ENCODE results near the gene LSM8.
A peak's percentile ranks its signal among the peaks of the same experiment; 100 is the strongest.
"Not testable (repeated sequence)": the region's sequence is repeated elsewhere in the genome, so short reads cannot be mapped to it uniquely, and the experiment has no call there.

The LSM8 gene

GRCh38 chr7:118214051-118214832 is 30.3 kb downstream of the LSM8 start:
- peak; percentile 51 for DNase-seq (ENCODE audit: low read depth)

GRCh38 chr7:118214833-118215182 is 30.8 kb downstream of the LSM8 start:
- no peak for DNase-seq (ENCODE audit: low read depth)

- DNase-seq (ENCODE audit: low read depth), result no peak
Measured at GRCh38 chr7:118217210-118217619, 33.3 kb downstream of the LSM8 start.

GRCh38 chr7:118218413-118219156 is 34.6 kb downstream of the LSM8 start:
- no peak for DNase-seq (ENCODE audit: low read depth)

GRCh38 chr7:118219157-118219512 is 35.2 kb downstream of the LSM8 start:
- DNase-seq (ENCODE audit: low read depth), result no peak

- no peak for DNase-seq (ENCODE audit: low read depth)
Measured at GRCh38 chr7:118220583-118220982, 36.6 kb downstream of the LSM8 start.

- no peak for DNase-seq (ENCODE audit: low read depth)
Measured at GRCh38 chr7:118222591-118222990, 38.6 kb downstream of the LSM8 start.

- no peak for DNase-seq (ENCODE audit: low read depth)
Measured at GRCh38 chr7:118224521-118224920, 40.6 kb downstream of the LSM8 start, which contains the start of gene ANKRD7. ANKRD7 (plus strand) TSS chr7:118224704; CDS start chr7:118224831, 127 bp downstream.

- no peak for DNase-seq (ENCODE audit: low read depth)
Measured at GRCh38 chr7:118232837-118233236, 48.9 kb downstream of the LSM8 start.

- DNase-seq (ENCODE audit: low read depth), result no peak
Measured at GRCh38 chr7:118233799-118234198, 49.8 kb downstream of the LSM8 start.

GRCh38 chr7:118239014-118239413 is 55.0 kb downstream of the LSM8 start:
- DNase-seq (ENCODE audit: low read depth), result no peak

GRCh38 chr7:118240320-118240719 is 56.4 kb downstream of the LSM8 start:
- not testable (repeated sequence) for DNase-seq (ENCODE audit: low read depth)
